Naive thymus-derived CD4-positive, alpha-beta T cell (primary cell): ENCODE measurements around the gene ATP1A3. TPM values are rescaled to one million over a fixed set of nuclear protein-coding genes. Genes with fewer than 3 reads are reported as not detected.
A peak's percentile ranks its signal among the peaks of the same experiment; 100 is the strongest.

ENCODE experiments used
- ATAC-seq: fragments of 150-1000 bp; cut with Tn5 transposase; 2 replicates; pipeline ENCODE4 v1.10.0; 2021; ENCODE audit warnings: mild to moderate bottlenecking, moderate library complexity
- CTCF ChIA-PET: fragments of 350-600 bp; sonication (Branson Sonifier 250); formaldehyde crosslinking; loops from one replicate; lab custom pipeline; 2021; ENCODE audit warnings: antibody characterized with exemption; lab: Charles Lee
- POLR2A ChIA-PET: fragments of 350-600 bp; sonication (Branson Sonifier 250); formaldehyde crosslinking; loops from one replicate; lab custom pipeline; 2021; ENCODE audit warnings: antibody characterized with exemption, inconsistent platforms; lab: Charles Lee
- DNase-seq, 9 donors: peaks; one replicate each; pipeline versions ENCODE4 v3.0.0 to v3.0.0-alpha.2; 2020 to 2022; ENCODE audit warnings: mixed read lengths in 1 of 9
- H3K27ac ChIP-seq: one replicate; pipeline ENCODE4 v1.7.0; 2013; ENCODE audit warnings: mild to moderate bottlenecking, low read depth, low read length, moderate library complexity
- H3K27me3 ChIP-seq, 2 donors: one replicate each; pipeline ENCODE4 v1.7.0; 2013; ENCODE audit warnings: low read length in 2 of 2, mild to moderate bottlenecking in 2 of 2, moderate library complexity in 2 of 2; ENCODE audit not compliant: control insufficient read depth in 2 of 2, insufficient read depth in 2 of 2
- H3K36me3 ChIP-seq, 3 experiments: 1 replicate in 2 of 3; 2 replicates in 1 of 3; pipeline ENCODE4 v1.7.0; 2013; ENCODE audit warnings: low read length in 3 of 3, mild to moderate bottlenecking in 3 of 3, moderate library complexity in 1 of 3; ENCODE audit not compliant: insufficient read depth in 3 of 3, control insufficient read depth in 2 of 3
- H3K4me1 ChIP-seq, 2 donors: one replicate each; pipeline ENCODE4 v1.7.0; 2013; ENCODE audit warnings: low read length in 2 of 2, mild to moderate bottlenecking in 2 of 2, moderate library complexity in 1 of 2; ENCODE audit not compliant: control insufficient read depth in 2 of 2, insufficient read depth in 2 of 2
- H3K4me3 ChIP-seq: 2 replicates; pipeline ENCODE4 v1.7.0; 2013; ENCODE audit warnings: mild to moderate bottlenecking, low read length
- H3K9me3 ChIP-seq, 3 experiments: 1 replicate in 2 of 3; 2 replicates in 1 of 3; pipeline ENCODE4 v1.7.0; 2013; ENCODE audit warnings: low read length in 3 of 3; ENCODE audit not compliant: control insufficient read depth in 2 of 3
- H3K27ac Mint-ChIP-seq, 9 donors: one replicate each; pipeline ENCODE4 v1.8.0; 2020 to 2022; ENCODE audit warnings: mixed read lengths in 9 of 9, mild to moderate bottlenecking in 8 of 9, moderate library complexity in 5 of 9, inconsistent platforms in 2 of 9
- H3K27me3 Mint-ChIP-seq, 5 donors: one replicate each; pipeline ENCODE4 v1.8.0; 2021 to 2022; ENCODE audit warnings: mixed read lengths in 5 of 5, mild to moderate bottlenecking in 1 of 5
- H3K36me3 Mint-ChIP-seq, 5 donors: one replicate each; pipeline ENCODE4 v1.8.0; 2020 to 2022; ENCODE audit warnings: mixed read lengths in 5 of 5, mild to moderate bottlenecking in 3 of 5, inconsistent platforms in 1 of 5
- H3K4me1 Mint-ChIP-seq, 7 donors: one replicate each; pipeline ENCODE4 v1.8.0; 2020 to 2022; ENCODE audit warnings: mixed read lengths in 7 of 7, mild to moderate bottlenecking in 3 of 7, inconsistent platforms in 1 of 7
- H3K4me3 Mint-ChIP-seq, 10 donors: one replicate each; pipeline ENCODE4 v1.8.0; 2020 to 2022; ENCODE audit warnings: mild to moderate bottlenecking in 10 of 10, mixed read lengths in 10 of 10, moderate library complexity in 6 of 10, inconsistent platforms in 2 of 10
- H3K9me3 Mint-ChIP-seq, 11 donors: one replicate each; pipeline ENCODE4 v1.8.0; 2020 to 2022; ENCODE audit warnings: mixed read lengths in 11 of 11, mild to moderate bottlenecking in 4 of 11, inconsistent platforms in 1 of 11, moderate library complexity in 1 of 11
- intact Hi-C, 2 donors: fragments of 100-400 bp; cut with micrococcal nuclease; formaldehyde crosslinking; loops; one replicate each; pipeline ENCODE4 v1.15.1; 2023
- polyA plus RNA-seq, 2 donors: library from polyadenylated mRNA; unstranded; fragments of 300-500 nt; fragmentation: Illumina TruSeq; gene quantifications; one replicate each; pipeline ENCODE4 v1.2.3, GENCODE V29; 2021
- total RNA-seq, 6 experiments: library from RNA in 5 of 6; stranded (reverse) in 5 of 6; gene quantifications; 1 replicate in 5 of 6; 2 replicates in 1 of 6; pipeline ENCODE4 v1.2.3 and lab custom pipeline; 2021 to 2026

Gene ATP1A3
- total and polyA plus RNA-seq, 7 experiments from 2014 or later, result 0.54 to 5.0 (median 2.7) TPM

- H3K27me3 Mint-ChIP-seq, result peaks cover 0 to 3% (median 0%) of the 10 kb centered on the region in 5 donors
- Histone ChIP-seq H3K27ac (no peak overlapping the region), H3K4me3 (no peak overlapping the region), H3K4me1 (peaks cover 23 to 44% of the 10 kb centered on the region in 2 donors), H3K9me3 (no peaks in the 10 kb centered on the region), H3K27me3 (no peaks in the 10 kb centered on the region), H3K36me3 (no peaks in the 10 kb centered on the region)
- peak overlapping the region; percentile 65 to 95 (median 85) for H3K27ac Mint-ChIP-seq
- peaks cover 27 to 52% (median 40%) of the 10 kb centered on the region in 7 donors for H3K4me1 Mint-ChIP-seq
- H3K4me3 Mint-ChIP-seq, result peak overlapping the region in 2 of 10 donors; percentile 18 to 21
- no peaks in the 10 kb centered on the region for H3K36me3 Mint-ChIP-seq
- no peaks in the 10 kb centered on the region for H3K9me3 Mint-ChIP-seq
- no peak for ATAC-seq
- CTCF ChIA-PET, result interaction anchor here (1.4 to 4.2 kb wide), 3 partner anchors 16 to 87 kb away, joined by 3 to 26 read pairs (median 22); partner anchors contain the start of gene RPS19
- POLR2A ChIA-PET, result interaction anchor here (2.3 to 9.3 kb wide), 4 partner anchors 11 to 87 kb away, joined by 19 to 106 read pairs (median 35); partner anchors contain the start of genes ARHGEF1, CD79A, RABAC1 and RPS19
- DNase-seq, result no peak
- intact Hi-C loops, result no loop called here
Measured at GRCh38 chr19:41947091-41947490, 46.9 kb downstream of the ATP1A3 start.

- H3K27ac Mint-ChIP-seq, result peak overlapping the region; percentile 84 to 100 (median 96)
Measured at GRCh38 chr19:41945135-41945766, 48.8 kb downstream of the ATP1A3 start.

GRCh38 chr19:41944336-41944735, 49.7 kb downstream of the ATP1A3 start:
- H3K27me3 Mint-ChIP-seq, result peaks cover 0 to 16% (median 4%) of the 10 kb centered on the region in 5 donors
- peak overlapping the region in 2 of 10 donors; percentile 14 to 53 for H3K4me3 Mint-ChIP-seq
- ATAC-seq (no peak), DNase-seq (no peak)
- intact Hi-C loops, result loop anchor here (2.0 kb wide), 2 partner anchors 16 to 70 kb away; partner anchors contain the start of gene ERFL (in 1 of the 2)
- no peaks in the 10 kb centered on the region for H3K36me3 Mint-ChIP-seq
- H3K27ac Mint-ChIP-seq, result peak overlapping the region in 8 of 9 donors; percentile 79 to 100 (median 96)
- Histone ChIP-seq H3K4me1 (peaks cover 23 to 41% of the 10 kb centered on the region in 2 donors), H3K36me3 (no peaks in the 10 kb centered on the region), H3K27ac (peak overlapping the region; percentile 46), H3K27me3 (no peaks in the 10 kb centered on the region), H3K9me3 (no peaks in the 10 kb centered on the region), H3K4me3 (no peak overlapping the region)
- peaks cover 27 to 46% (median 41%) of the 10 kb centered on the region in 7 donors for H3K4me1 Mint-ChIP-seq
- POLR2A ChIA-PET, result interaction anchor here (1.0 to 9.3 kb wide), 5 partner anchors 10 to 57 kb away, joined by 4 to 106 read pairs (median 6); partner anchors contain the start of genes ARHGEF1 and RABAC1
- CTCF ChIA-PET, result interaction anchor here (3.7 kb wide), 1 partner anchor 71 kb away, joined by 26 read pairs; no protein-coding TSS in a partner anchor
- H3K9me3 Mint-ChIP-seq, result no peaks in the 10 kb centered on the region

More at GRCh38 chr19:41945135-41945766, 48.8 kb downstream of the ATP1A3 start:
- peaks cover 27 to 50% (median 41%) of the 10 kb centered on the region in 7 donors for H3K4me1 Mint-ChIP-seq
- H3K27me3 Mint-ChIP-seq, result peaks cover 0 to 16% (median 4%) of the 10 kb centered on the region in 5 donors
- Histone ChIP-seq H3K27me3 (no peaks in the 10 kb centered on the region), H3K36me3 (no peaks in the 10 kb centered on the region), H3K9me3 (no peaks in the 10 kb centered on the region), H3K4me3 (no peak overlapping the region), H3K27ac (peak overlapping the region; percentile 57), H3K4me1 (peaks cover 23 to 41% of the 10 kb centered on the region in 2 donors)
- H3K36me3 Mint-ChIP-seq, result no peaks in the 10 kb centered on the region
- CTCF ChIA-PET, result interaction anchor here (0.7 to 4.2 kb wide), 4 partner anchors 38 to 85 kb away, joined by 3 to 26 read pairs (median 14); partner anchors contain the start of gene RPS19
- no peaks in the 10 kb centered on the region for H3K9me3 Mint-ChIP-seq
- ATAC-seq, result peak; percentile 96
- POLR2A ChIA-PET, result interaction anchor here (0.9 to 9.3 kb wide), 11 partner anchors 8 to 85 kb away, joined by 3 to 106 read pairs (median 5); partner anchors contain the start of genes ARHGEF1, CD79A, RABAC1 and RPS19
- DNase-seq, result peak; percentile 45 to 90 (median 82)
- peak overlapping the region in 9 of 10 donors; percentile 39 to 77 (median 60) for H3K4me3 Mint-ChIP-seq
- intact Hi-C loops, result loop anchor here (1.0 to 2.0 kb wide), 3 partner anchors 16 to 70 kb away; partner anchors contain the start of gene ERFL (in 1 of the 2)

- ATAC-seq, result no peak
- Mint-ChIP-seq H3K9me3 (no peaks in the 10 kb centered on the region), H3K36me3 (no peaks in the 10 kb centered on the region), H3K27ac (peak overlapping the region; percentile 2 to 97 (median 85)), H3K4me3 (peak overlapping the region; percentile 23 to 95 (median 79)), H3K27me3 (peaks cover 0 to 22% (median 4%) of the 10 kb centered on the region in 5 donors), H3K4me1 (peaks cover 26 to 47% (median 41%) of the 10 kb centered on the region in 7 donors)
- Histone ChIP-seq H3K9me3 (no peaks in the 10 kb centered on the region), H3K4me1 (peaks cover 22 to 37% of the 10 kb centered on the region in 2 donors), H3K27ac (no peak overlapping the region), H3K4me3 (no peak overlapping the region), H3K27me3 (no peaks in the 10 kb centered on the region), H3K36me3 (no peaks in the 10 kb centered on the region)
- no peak for DNase-seq
- intact Hi-C loops, result no loop called here
- CTCF ChIA-PET, result interaction anchor here (1.0 to 2.1 kb wide), 3 partner anchors 9 to 82 kb away, joined by 3 to 10 read pairs (median 4); partner anchors contain the start of gene RPS19
- POLR2A ChIA-PET, result interaction anchor here (1.2 to 9.3 kb wide), 3 partner anchors 11 to 69 kb away, joined by 8 to 106 read pairs (median 9); partner anchors contain the start of gene ARHGEF1
Measured at GRCh38 chr19:41941410-41942202, 52.4 kb downstream of the ATP1A3 start.

GRCh38 chr19:41940731-41941409, 53.2 kb downstream of the ATP1A3 start:
- H3K27me3 ChIP-seq, result no peaks in the 10 kb centered on the region
- Mint-ChIP-seq H3K9me3 (no peaks in the 10 kb centered on the region), H3K4me1 (peaks cover 28 to 47% (median 39%) of the 10 kb centered on the region in 7 donors), H3K27ac (peak overlapping the region; percentile 56 to 97 (median 86)), H3K36me3 (no peaks in the 10 kb centered on the region), H3K4me3 (peak overlapping the region; percentile 80 to 95 (median 89)), H3K27me3 (peaks cover 0 to 26% (median 4%) of the 10 kb centered on the region in 5 donors)
- ATAC-seq (no peak), DNase-seq (no peak)
- H3K27ac ChIP-seq, result peak overlapping the region; percentile 57
- H3K4me1 ChIP-seq, result peaks cover 16 to 34% of the 10 kb centered on the region in 2 donors
- intact Hi-C loops, result no loop called here
- H3K9me3 ChIP-seq, result no peaks in the 10 kb centered on the region
- peak overlapping the region; percentile 52 for H3K4me3 ChIP-seq
- no peaks in the 10 kb centered on the region for H3K36me3 ChIP-seq
- ChIA-PET POLR2A (interaction anchor here (1.2 to 9.3 kb wide), 3 partner anchors 10 to 68 kb away, joined by 8 to 106 read pairs (median 9); partner anchors contain the start of gene ARHGEF1), CTCF (interaction anchor here (1.0 to 2.1 kb wide), 3 partner anchors 10 to 81 kb away, joined by 3 to 10 read pairs (median 4); partner anchors contain the start of gene RPS19)
